Sigmoid colon (tissue), 3 donors: ENCODE measurements around the gene NRXN3.

Source experiments
- POLR2A ChIP-seq, 2 donors: fragments of 450-650 bp; IDR thresholded peaks; one replicate each; pipeline ENCODE4 v1.6.1; 2016; ENCODE audit warnings: antibody characterized with exemption in 2 of 2, mild to moderate bottlenecking in 2 of 2, moderate library complexity in 2 of 2
- TF ChIP-seq, protein P1 (sequence below), 4 experiments: fragments of 450-650 bp in 3 of 4; fragments of 200-600 bp in 1 of 4; IDR thresholded peaks; one replicate each; pipeline ENCODE4 v1.5.1; 2016 to 2019; ENCODE audit warnings: antibody characterized with exemption in 4 of 4, mild to moderate bottlenecking in 3 of 4, moderate library complexity in 2 of 4

- TF ChIP-seq, protein P1, sequence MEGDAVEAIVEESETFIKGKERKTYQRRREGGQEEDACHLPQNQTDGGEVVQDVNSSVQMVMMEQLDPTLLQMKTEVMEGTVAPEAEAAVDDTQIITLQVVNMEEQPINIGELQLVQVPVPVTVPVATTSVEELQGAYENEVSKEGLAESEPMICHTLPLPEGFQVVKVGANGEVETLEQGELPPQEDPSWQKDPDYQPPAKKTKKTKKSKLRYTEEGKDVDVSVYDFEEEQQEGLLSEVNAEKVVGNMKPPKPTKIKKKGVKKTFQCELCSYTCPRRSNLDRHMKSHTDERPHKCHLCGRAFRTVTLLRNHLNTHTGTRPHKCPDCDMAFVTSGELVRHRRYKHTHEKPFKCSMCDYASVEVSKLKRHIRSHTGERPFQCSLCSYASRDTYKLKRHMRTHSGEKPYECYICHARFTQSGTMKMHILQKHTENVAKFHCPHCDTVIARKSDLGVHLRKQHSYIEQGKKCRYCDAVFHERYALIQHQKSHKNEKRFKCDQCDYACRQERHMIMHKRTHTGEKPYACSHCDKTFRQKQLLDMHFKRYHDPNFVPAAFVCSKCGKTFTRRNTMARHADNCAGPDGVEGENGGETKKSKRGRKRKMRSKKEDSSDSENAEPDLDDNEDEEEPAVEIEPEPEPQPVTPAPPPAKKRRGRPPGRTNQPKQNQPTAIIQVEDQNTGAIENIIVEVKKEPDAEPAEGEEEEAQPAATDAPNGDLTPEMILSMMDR (IDR thresholded peaks at IDR 0.05), result no peak
- TF ChIP-seq POLR2A (IDR thresholded peaks at IDR 0.05), result no peak
Measured at GRCh38 chr14:79578470-79578869, 1408.3 kb downstream of the NRXN3 start.
